ENCODE results near the gene LAMC1.
"Not testable (repeated sequence)": the region's sequence is repeated elsewhere in the genome, so short reads cannot be mapped to it uniquely, and the experiment has no call there.

The LAMC1 gene

DNA sequence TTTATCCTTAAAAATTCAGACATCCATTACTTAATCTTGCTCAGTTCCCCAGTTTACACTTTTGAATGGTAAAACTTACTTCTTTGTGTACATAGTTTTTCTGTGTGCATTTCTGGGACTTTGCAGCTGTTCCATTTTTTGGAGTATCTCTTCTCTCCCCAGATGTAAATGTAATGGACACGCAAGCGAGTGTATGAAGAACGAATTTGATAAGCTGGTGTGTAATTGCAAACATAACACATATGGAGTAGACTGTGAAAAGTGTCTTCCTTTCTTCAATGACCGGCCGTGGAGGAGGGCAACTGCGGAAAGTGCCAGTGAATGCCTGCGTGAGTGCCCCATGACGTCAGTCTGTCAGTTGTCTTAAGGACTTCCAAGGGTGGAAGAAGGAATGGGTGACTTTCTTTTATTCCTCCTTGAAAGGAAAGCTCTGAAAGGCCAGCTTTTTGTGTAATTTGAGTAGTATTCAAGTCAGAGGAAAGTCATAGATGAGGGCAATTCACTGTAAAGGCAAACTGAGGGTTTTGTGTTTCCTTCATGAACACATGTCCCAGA, 87.2 kb downstream of the LAMC1 start:
- no peak for DNase-seq

DNA sequence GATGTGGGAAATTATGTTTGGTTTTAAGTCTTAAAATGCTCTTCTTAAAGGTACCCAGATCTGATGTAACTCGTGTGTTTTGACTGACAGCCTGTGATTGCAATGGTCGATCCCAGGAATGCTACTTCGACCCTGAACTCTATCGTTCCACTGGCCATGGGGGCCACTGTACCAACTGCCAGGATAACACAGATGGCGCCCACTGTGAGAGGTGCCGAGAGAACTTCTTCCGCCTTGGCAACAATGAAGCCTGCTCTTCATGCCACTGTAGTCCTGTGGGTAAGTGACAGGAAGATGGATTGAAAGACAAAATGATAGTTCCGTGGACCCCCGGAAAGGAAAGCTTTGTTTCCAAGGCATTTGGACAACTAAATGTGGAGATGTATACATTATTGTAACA, 91.2 kb downstream of the LAMC1 start:
- DNase-seq, result no peak

DNA sequence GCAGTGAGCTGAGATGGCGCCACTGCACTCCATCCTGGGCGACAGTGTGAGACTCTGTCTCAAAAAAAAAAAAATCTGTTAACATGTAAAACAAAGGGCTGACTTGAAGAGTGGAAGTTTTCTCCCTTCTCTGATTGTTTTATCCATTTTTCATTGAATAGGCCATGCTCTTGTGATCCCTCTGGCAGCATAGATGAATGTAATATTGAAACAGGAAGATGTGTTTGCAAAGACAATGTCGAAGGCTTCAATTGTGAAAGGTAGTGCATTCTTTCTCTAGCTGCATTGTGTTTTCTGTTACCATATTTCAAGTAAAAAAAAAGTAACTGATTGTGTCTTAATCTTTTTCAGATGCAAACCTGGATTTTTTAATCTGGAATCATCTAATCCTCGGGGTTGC, 93.2 kb downstream of the LAMC1 start:
- DNase-seq, result no peak

DNA sequence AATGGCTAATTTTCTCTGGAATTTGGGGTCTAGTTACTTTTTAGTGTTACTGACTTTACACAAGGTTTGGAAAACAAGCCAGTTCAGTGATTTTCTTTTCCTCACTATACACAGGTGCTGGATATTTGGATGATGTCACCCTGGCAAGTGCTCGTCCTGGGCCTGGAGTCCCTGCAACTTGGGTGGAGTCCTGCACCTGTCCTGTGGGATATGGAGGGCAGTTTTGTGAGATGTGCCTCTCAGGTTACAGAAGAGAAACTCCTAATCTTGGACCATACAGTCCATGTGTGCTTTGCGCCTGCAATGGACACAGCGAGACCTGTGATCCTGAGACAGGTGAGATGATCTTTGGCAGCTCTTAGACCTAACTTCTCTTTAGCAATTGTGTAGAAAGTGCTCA, 98.4 kb downstream of the LAMC1 start:
- DNase-seq, result no peak

DNA sequence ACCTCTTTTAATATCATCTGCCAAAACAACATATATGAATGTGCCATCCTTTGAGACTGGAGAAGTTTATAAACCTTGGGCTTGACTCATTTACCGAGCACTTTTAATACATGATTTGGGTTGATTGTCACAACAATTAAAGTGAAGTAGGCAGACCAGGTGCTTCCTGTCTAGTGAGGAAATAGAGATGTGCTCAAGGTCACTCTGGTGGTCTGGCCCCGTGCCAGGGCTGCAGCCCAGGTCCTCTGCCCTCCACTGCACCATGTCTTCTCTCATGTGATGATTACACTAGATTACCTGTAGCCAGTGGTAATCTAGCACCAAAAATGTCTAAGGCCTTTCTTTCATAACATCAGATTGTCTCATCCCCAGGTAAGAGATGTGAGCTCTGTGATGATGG, 101.0 kb downstream of the LAMC1 start:
- DNase-seq, result no peak

DNA sequence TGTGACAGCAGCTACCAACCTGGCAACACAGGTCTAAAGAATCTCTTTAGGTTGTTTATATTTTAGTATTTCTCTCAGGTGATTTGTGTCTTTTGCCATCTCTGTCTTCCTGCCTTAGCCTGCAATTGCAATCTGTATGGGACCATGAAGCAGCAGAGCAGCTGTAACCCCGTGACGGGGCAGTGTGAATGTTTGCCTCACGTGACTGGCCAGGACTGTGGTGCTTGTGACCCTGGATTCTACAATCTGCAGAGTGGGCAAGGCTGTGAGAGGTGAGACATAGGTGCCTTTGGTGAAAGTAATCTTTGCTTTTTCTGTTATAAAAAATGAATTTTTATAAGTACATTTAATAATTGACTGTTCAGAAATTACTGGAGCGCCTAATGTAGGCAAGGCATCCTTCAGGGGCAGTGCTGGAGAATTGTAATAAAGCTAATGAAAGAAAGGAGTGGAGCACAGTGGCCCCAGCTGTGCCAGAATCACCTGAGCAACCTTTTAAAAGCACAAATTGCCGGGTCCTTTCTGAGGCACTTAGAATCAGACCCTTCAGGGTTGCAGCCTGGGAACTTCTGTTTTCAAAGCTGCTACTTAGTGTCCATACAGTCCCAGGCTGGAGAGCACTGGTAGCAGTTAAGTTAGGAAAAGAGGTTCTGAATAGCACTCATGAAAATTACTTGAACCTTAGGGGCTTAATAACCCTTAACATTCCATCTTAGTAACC, 102.2 kb downstream of the LAMC1 start:
- DNase-seq, result no peak

DNA sequence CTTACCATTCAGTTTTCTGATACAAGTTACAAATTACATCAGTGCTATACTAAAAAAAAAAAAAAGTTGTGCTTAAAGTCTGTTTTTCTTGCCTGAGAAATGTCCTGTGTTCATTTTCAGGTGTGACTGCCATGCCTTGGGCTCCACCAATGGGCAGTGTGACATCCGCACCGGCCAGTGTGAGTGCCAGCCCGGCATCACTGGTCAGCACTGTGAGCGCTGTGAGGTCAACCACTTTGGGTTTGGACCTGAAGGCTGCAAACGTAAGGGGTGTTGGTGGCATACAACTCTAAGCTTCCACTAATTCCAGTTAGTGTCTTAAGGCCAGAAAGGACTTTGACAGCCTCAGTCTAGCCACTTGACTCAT, 102.8 kb downstream of the LAMC1 start:
- no peak for DNase-seq

DNA sequence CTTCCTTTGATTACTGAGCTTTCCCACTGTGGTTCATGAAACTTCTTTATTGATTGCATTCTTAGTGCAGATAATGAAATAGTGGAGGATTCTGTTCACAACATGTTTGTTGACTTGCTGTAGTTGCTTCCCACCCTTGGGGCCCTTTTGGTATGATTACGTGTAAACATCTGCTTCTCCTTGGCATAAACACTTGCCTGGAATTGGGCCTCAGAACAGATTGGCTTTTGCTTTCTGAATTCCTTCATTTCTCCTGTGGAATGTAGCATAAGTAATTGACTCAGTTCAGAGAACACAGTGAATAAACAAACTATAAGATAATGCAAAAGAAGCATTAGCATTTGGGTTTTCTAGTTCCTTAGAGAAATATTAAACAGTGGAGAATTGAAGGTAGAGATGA, 103.3 kb downstream of the LAMC1 start:
- DNase-seq, result no peak

DNA sequence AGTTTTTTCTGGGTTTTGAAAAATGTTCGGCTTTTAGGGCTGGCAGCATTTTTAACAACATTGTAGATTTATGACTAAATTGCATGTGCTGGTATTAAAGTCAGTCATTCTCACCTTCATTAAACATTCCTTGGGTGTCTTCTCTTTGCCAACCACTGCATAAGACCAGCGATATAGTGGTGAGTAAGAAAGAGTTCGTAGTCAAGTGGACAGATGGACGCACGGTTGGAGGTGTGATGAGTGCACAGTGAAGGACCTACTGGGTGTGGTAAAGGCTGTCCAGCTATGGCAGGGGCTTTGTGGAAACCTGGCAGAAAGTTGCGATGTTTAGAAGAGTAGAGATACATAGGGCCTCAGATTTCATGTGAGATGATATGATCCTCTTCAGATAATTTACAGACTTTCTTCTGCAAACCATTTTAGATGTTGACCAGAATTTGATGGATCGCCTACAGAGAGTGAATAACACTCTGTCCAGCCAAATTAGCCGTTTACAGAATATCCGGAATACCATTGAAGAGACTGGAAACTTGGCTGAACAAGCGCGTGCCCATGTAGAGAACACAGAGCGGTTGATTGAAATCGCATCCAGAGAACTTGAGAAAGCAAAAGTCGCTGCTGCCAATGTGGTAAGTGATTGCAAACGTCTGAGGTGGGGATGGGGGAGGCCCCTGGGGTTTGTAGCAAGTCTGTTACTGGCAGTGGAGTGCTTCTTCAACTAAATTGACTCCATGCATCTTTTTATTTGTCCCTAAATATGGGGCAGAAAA, 106.9 kb downstream of the LAMC1 start:
- DNase-seq, result no peak

DNA sequence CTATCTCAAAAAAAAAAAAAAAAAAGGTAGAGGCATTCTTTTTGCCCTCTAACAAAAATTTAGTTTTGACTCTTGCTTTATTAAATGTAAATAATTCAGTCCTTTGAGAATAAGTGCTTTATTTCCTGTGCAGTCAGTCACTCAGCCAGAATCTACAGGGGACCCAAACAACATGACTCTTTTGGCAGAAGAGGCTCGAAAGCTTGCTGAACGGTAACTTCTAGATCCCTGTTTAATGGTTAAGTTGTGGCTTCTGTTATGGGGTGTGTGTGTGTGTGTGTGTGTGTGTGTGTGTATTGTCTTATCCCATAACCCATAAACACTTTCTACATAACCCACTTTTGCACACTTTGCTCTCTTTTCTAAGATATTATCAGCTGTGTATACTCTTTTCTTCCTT, 107.9 kb downstream of the LAMC1 start:
- no peak for DNase-seq

DNA sequence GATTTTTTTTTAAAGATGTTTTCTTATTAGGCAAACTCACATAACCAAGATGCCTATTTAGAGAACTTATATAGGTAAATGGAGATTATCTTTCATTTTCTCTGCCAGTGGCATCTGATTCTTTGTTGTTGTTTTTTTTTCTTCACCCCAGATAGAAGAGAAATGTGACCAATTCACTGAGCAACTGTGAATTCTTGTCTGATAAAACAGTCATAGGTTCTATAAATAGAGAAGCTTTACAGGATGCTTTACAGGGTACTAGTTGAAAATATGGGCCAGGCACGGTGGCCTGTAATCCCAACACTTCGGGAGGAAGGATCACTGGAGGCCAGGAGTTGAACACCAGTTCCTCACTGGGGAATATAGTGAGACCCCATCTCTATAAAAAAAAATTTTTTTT, 112.1 kb downstream of the LAMC1 start:
- DNase-seq, result no peak

DNA sequence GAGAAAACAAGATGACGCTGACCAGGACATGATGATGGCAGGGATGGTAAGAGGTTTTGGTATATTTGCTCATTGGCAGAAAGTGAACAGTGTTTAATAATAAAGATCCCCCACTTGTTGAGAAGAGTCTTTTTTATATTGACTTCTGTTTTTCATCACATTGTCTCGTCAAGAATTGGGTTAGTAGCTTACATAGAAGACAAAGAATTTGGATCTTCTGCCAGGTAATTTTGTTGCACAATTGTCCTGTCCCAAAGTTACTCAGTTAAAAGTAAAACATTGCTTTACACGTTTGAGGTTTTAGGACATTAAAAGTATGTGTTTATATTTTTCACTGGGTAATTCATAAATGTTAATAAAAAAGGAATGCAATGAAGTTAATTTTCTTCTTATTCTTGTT, 114.6 kb downstream of the LAMC1 start:
- DNase-seq, result no peak

DNA sequence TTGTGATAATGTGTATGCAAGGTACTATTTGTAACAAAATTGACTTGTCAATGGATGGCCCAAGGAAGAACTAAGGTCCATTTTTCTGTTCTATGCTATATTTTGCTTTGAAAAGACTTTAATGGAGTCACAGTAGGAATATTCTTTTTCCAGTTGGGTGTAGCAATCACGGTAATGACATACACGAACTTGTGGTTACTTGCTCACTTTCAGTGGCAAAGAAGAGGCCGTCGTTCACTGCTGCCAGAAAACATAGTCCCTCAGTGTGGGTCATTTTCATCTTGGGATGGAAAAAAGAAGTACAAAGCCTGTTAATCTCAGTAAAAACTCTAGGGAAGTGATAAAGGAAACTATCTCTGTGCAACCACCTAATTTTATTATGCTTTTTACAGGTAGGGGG, 115.1 kb downstream of the LAMC1 start:
- DNase-seq, result no peak

DNA sequence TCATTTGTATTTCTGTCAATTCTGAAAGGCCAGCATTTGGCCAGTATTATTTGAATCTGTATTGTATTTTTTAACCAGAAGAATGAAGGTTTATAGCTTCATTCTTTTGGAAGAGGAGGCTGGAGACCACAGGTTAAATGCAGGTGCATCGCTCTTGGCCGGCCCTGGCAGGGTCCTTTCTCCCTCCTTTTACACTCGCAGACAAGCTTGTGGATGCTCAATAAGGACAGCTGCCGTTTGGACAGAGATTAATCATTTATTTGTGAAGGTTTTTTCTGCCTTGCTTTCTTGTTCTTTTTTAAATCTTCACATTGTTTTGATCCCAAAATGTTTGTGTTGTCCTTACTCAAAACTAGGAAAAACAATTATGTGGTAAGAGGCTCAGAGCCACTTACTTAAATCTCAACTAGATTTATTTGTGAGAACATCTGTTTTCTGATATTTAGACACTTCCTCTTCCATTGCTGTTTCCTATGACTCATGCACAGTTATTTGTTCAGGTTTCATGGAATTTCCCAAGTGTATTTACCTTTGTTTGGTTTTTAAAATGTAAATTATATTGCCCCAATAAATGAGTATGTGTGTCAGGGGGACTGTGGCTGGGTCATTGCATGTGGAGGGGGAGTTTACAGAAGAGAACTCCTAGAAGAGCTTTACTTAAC, 116.2 kb downstream of the LAMC1 start:
- DNase-seq, result no peak

DNA sequence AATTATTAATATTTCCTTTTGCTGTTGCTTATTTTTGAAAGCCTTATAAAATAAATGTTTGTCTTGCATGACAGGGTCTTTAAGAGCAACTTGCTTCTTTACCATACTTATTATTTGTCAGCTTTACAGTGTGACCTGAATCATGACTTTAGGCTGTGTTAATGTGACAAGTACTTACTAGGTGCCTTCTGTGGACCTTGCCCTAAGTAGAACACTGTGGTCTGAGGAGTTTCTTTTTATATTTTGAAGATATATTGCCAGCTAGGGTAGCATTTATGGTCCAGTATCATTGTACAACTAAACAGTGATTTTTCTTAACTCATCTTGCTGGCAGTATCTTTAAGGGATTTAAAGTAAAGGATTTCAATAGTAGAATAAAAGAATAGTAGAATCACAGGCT, 117.4 kb downstream of the LAMC1 start:
- no peak for DNase-seq

DNA sequence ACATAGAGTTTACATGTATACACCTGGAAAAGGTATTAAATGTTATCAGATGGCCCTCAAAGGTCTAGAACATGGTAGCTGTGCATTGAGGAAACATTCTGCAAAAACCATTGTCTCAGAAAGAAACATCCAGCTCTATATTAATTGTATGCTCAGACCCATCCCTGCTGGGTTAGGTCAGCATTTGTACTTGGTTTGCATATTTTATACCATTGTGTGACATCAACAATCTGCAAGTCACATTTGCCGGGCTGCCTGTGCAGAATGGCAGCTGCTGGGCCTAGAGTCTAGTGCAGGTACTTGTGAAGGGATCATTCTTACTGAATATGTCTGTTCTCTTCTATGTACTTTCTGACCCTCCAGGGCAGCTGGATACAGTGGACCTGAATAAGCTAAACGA, 119.0 kb downstream of the LAMC1 start:
- no peak for DNase-seq

DNA sequence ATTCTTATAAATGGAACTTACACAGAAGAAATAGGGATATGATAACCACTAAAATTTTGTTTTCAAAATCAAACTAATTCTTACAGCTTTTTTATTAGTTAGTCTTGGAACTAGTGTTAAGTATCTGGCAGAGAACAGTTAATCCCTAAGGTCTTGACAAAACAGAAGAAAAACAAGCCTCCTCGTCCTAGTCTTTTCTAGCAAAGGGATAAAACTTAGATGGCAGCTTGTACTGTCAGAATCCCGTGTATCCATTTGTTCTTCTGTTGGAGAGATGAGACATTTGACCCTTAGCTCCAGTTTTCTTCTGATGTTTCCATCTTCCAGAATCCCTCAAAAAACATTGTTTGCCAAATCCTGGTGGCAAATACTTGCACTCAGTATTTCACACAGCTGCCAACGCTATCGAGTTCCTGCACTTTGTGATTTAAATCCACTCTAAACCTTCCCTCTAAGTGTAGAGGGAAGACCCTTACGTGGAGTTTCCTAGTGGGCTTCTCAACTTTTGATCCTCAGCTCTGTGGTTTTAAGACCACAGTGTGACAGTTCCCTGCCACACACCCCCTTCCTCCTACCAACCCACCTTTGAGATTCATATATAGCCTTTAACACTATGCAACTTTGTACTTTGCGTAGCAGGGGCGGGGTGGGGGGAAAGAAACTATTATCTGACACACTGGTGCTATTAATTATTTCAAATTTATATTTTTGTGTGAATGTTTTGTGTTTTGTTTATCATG, 120.5 kb downstream of the LAMC1 start:
- DNase-seq, result no peak

DNA sequence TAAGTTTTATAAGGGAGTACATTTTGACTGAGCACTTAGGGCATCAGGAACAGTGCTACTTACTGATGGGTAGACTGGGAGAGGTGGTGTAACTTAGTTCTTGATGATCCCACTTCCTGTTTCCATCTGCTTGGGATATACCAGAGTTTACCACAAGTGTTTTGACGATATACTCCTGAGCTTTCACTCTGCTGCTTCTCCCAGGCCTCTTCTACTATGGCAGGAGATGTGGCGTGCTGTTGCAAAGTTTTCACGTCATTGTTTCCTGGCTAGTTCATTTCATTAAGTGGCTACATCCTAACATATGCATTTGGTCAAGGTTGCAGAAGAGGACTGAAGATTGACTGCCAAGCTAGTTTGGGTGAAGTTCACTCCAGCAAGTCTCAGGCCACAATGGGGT, 121.5 kb downstream of the LAMC1 start:
- DNase-seq, result no peak

DNA sequence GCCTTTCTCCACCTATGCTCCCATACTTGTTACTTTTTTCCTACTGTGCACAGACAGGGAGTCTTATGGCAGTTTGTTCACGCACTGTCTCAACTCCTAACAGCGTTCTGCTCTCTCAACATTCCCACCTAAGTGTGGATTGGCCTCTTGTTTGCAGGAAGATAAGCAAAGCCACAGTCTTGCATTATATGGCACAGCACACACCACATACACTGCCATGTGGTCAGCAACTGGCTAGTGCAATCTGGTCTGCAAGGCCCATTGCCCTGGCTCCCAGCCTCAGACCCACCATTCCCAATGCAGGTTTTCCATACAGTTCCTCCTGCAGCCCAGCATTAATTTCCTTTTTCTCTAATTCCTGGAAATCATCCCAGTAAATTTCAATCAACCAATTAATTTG, 124.5 kb downstream of the LAMC1 start:
- no peak for DNase-seq

DNA sequence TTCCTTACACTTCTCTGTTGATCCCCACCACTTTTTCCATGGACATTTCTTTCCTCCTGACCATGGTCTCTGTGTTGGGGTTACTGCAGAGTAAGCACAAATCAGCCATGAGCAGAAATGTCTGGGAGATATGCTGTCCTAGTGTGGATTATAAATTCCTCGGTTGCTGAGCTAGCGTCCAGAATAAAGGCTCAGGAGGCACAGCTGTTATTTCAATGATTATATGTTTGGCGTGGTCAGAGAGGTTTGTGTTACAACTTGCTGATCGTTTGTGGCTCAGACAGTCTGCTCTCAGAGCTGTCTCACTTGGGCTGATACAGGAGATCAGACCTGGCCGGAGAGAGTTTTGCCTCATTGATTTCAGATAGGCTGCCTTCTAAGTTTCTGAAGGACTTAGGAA, 125.4 kb downstream of the LAMC1 start:
- DNase-seq, result no peak

DNA sequence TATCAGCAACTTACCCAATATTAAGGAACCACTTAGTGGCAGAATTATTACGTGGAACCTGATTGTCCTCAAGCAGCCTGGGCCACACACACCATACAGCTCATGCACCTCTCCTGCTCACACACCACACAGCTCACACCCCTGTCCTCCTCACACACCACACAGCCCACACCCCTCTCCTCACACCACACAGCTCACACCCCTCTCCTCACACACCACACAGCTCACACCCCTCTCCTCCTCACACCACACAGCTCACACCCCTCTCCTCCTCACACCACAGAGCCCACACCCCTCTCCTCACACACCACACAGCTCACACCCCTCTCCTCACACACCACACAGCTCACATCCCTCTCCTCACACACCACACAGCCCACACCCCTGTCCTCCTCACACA, 126.1 kb downstream of the LAMC1 start:
- no peak for DNase-seq

DNA sequence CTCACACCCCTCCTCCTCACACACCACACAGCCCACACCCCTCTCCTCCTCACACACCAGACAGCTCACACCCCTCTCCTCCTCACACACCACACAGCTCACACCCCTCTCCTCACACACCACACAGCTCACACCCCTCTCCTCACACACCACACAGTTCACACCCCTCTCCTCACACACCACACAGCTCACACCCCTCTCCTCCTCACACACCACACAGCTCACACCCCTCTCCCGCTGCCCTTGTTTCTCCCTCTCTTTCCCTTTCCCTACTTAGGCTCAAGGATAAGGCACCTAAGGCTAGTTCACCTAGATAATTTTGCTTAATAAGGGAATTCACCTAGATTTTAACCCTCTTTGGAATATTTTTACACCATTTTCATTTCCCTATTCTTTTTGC, 126.8 kb downstream of the LAMC1 start:
- DNase-seq, result not testable (repeated sequence)

DNA sequence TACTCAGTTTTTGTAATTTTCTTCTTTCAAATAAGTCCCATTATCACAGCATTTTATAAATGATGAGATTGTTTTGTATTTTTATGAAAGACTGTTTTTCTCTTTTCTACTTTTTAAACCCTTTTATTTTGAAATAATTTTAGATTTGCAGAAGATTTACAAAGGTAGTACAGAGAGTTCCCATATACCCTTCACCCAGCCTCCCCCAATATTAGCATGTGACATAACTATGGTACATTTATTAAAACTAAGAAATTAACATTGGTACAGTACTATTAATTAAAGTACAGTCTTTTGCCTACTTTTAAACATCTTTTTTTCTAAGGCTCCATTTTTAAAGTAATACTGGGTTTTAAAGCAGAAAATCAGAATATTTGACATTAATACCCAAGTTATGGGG, 127.2 kb downstream of the LAMC1 start:
- no peak for DNase-seq
